GM10847 (cell line): Measurements from ENCODE around the gene SLC22A31.

Experiments
- POLR2A ChIP-seq: IDR thresholded peaks from 2 replicates; pipeline ENCODE4 v1.6.1; 2011; ENCODE audit not compliant: insufficient read length; ENCODE audit errors: extremely low read depth

Gene SLC22A31

DNA sequence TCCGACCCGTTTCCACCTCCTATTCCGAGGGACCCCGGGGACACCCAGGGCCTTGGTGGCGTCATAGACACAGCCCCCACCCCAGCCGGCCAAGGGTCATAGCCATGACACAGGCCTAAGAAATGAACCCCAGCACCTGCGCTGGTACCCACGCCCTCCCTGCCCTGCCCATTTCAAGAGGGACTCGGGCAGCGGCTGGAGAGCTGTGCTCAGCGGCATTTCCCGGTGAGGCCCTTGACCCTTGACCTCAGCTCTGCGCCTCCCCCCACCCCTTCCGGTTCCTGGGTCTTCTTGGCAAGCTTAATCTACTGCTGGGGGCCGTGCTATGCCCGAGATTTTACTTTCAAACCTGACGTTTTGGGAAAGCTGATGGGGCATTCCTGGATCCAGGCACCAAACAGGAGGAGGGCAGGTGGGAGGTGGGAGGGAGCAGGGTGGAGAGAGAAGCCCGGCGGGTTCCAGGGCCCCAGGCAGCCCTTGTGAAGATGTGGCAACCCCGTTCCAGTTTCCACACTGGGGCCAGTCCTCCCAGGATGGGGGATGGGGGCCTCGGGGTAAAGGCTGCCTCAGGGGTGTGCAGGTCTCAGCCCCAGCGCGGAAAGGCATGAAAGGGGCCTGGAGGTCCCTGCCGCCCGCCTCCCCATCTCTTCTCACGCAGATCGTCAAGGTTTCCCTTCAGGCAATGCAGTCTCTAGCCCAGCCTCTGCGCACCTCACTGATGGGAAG lies at the start of gene SLC22A31:
Gene SLC22A31, minus strand, starts transcription at position 414 of the 726 bp plus-strand sequence. Its CDS starts 36 bp downstream, at position 378.
- TF ChIP-seq POLR2A: no peak

- TF ChIP-seq POLR2A: no peak
Observed at GRCh38 chr16:89248196-89248982, 48.1 kb upstream of the SLC22A31 start.

- TF ChIP-seq POLR2A: no peak
Observed at GRCh38 chr16:89246903-89247733, 46.8 kb upstream of the SLC22A31 start.

DNA sequence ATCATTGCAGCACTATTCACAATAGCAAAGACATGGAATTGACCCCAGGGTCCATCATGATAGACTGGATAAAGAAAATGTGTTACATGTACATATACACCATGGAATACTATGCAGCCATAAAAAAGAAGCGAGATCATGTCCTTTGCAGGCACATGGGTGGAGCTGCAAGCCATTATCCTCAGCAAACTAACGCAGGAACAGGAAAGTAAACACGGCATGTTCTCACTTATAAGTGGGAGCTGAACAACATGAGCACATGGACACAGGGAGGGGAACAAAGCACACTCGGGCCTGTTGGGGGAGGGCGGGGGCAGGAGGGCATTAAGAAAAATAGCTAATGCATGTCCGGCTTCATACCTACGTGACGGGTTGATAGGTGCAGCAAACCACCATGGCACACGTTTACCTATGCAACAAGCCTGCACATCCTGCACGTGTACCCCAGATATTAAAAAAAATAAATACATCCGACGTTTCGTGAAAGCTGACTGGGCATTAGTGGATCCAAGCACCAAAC lies 46.1 kb upstream of the SLC22A31 start:
- TF ChIP-seq POLR2A: no peak

DNA sequence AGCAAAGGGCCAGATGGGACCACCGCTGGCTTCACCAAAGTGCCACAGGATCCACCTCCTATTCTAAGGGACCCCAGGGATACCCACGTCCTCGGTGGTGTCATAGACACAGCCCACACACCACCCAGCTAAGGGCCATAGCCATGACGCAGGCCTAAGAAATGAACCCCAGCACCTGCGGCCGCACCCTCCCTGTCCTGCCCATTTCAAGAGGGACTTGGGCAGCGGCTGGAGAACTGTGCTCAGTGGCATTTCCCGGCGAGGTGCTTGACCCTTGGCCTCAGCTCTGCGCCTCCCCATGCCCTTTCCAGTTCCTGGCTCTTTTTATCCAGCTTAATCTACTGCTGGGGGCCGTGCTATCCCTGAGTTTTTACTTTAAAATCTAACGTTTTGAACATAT lies 44.4 kb upstream of the SLC22A31 start:
- TF ChIP-seq POLR2A: no peak

GRCh38 chr16:89243664-89244063 lies 43.3 kb upstream of the SLC22A31 start:
- no peak for TF ChIP-seq POLR2A

DNA sequence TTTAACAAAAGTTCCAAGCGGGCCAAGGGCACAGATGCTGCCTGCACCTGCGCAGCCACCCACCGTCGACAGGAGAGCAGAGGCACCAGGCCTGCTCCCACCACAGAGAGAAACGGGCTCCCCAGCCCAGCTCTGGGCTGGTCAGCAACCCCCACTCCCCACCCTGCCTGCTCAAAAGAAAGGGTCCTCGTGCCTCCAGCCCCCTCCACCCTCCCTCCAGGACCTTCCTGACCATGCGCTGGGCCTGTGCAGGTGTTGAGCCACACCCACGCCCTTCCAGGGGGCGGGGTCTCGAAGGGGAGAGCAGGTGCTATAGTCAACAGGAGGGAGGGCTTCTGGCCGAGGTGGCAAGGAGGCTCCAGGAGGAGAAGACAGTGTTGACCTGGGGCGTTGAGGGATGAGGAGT lies 42.5 kb upstream of the SLC22A31 start:
- TF ChIP-seq POLR2A: no peak

GRCh38 chr16:89241187-89242007 lies 41.1 kb upstream of the SLC22A31 start:
- peak; percentile 92 for TF ChIP-seq POLR2A

GRCh38 chr16:89237733-89238132 lies 37.4 kb upstream of the SLC22A31 start:
- no peak for TF ChIP-seq POLR2A

DNA sequence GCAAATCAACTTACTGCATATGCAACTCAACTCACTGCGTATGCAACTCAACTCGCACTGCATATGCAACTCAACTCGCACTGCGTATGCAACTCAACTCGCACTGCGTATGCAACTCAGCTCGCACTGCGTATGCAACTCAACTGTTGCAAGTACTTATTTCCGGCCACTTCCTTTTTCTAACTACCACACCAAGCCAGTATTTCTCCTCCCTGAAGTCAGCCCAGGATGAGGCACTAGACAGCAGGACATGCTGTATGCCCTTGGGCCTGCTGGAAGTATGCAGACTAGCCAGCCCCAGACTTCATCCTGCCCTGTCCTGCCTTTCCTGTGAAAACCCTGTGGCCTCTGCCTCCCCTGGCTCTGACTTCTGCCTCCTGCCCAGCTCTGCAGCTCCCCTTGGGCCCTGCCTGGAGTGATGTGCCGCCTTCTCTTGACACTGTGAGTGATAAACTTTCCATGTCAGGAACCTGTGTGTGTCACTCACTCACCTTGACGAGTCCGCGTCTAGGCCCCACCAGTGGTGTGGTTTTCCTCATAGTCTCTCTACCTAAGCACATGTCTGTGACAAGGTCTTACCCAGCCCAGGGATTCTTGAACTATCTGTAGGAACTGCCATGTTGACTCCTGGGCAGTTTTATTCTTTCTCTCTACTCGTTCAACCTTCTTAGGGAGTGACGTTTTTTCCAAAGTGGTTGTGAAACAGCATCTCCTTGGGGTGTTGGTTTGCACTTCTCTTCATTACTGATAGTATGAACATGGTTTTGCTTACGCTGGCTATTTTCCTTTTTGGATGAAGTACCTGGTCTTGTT lies 33.5 kb upstream of the SLC22A31 start:
- TF ChIP-seq POLR2A: no peak

GRCh38 chr16:89232107-89232506 lies 31.8 kb upstream of the SLC22A31 start:
- TF ChIP-seq POLR2A: no peak

- TF ChIP-seq POLR2A: no peak
Observed at GRCh38 chr16:89230255-89230654, 29.9 kb upstream of the SLC22A31 start.

- TF ChIP-seq POLR2A: no peak
Observed at GRCh38 chr16:89224665-89225064, 24.3 kb upstream of the SLC22A31 start.

DNA sequence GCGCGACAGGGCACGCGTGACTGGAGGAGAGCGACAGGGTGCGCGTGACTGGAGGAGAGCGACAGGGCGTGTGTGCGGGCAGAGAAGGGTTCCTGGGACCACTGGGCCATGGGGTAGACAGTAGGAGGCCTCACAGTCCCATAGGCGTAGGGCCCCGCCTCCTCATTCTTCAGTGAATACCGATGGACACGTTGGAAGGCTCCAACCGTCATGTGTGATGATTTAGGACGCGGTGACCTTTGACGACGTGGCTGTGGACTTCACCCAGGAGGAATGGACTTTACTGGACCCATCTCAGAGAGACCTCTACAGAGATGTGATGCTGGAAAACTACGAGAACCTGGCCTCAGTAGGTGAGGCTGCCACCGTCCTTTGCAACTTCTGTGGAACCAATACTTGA lies 22.6 kb upstream of the SLC22A31 start:
- TF ChIP-seq POLR2A: no peak
